ENCODE data around the gene RANBP17.

Gene RANBP17

DNA sequence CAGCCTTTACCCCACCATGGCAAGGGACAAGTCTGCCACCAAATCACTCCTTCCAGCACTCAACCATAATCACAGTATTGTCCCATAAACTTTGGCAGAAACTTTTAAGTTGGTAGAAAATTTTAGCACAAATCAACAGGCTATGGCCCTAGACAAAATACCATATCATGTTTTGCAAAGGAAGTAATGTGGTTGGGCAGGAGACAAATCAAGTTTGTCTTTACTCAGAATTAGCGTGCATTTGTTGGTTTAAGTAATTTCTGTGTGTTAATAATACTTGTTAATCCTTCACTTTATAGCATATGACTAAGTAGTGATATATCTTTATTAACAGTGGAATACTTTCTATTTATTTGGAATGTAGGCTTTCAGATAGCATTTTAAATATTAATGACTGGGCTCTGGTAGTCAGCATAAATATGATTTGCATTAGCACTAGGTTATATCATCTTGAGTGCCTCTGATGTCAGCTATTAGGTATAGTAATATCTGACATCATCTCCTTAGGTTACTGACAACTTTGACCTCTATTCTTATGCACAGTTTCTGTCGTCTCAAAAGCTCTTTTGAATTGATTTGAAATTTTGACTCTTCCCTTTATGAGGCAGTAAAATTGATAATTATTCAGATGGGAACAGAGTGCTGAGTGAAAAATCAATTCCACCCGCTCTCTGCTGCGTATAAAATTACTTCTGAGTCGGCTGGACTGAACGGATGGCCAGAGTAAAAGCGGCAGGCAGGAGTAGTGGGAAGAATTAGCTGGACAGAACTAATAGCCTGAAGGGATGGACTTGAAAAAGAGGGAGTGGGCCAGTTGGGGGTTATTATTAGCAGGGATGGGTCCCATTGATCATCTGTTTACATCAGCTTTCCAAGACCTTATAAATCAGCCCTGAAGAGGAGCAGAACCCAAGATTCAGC lies 407.1 kb downstream of the RANBP17 start:
- Histone ChIP-seq H3K4me3 (replicated peaks; ENCODE audit: insufficient read depth, low read length) (no peak overlapping the region), H3K27me3 (ENCODE audit: insufficient read depth, poor library complexity, severe bottlenecking) (peaks cover 4% of the 10 kb centered on the region), H3K27ac (replicated peaks) (no peak overlapping the region)
- TF ChIP-seq GABPA (IDR thresholded peaks at IDR 0.05; ENCODE audit: low read depth) = no peak
- TF ChIP-seq SPI1 (IDR thresholded peaks at IDR 0.05; ENCODE audit: borderline replicate concordance, low read depth) = no peak
- TF ChIP-seq, protein P1, sequence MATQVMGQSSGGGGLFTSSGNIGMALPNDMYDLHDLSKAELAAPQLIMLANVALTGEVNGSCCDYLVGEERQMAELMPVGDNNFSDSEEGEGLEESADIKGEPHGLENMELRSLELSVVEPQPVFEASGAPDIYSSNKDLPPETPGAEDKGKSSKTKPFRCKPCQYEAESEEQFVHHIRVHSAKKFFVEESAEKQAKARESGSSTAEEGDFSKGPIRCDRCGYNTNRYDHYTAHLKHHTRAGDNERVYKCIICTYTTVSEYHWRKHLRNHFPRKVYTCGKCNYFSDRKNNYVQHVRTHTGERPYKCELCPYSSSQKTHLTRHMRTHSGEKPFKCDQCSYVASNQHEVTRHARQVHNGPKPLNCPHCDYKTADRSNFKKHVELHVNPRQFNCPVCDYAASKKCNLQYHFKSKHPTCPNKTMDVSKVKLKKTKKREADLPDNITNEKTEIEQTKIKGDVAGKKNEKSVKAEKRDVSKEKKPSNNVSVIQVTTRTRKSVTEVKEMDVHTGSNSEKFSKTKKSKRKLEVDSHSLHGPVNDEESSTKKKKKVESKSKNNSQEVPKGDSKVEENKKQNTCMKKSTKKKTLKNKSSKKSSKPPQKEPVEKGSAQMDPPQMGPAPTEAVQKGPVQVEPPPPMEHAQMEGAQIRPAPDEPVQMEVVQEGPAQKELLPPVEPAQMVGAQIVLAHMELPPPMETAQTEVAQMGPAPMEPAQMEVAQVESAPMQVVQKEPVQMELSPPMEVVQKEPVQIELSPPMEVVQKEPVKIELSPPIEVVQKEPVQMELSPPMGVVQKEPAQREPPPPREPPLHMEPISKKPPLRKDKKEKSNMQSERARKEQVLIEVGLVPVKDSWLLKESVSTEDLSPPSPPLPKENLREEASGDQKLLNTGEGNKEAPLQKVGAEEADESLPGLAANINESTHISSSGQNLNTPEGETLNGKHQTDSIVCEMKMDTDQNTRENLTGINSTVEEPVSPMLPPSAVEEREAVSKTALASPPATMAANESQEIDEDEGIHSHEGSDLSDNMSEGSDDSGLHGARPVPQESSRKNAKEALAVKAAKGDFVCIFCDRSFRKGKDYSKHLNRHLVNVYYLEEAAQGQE (IDR thresholded peaks at IDR 0.05; ENCODE audit: insufficient replicate concordance, low read depth) = no peak
- TF ChIP-seq POLR2AphosphoS5 (IDR thresholded peaks at IDR 0.05; ENCODE audit: low read depth) = no peak
- TF ChIP-seq, protein P2, sequence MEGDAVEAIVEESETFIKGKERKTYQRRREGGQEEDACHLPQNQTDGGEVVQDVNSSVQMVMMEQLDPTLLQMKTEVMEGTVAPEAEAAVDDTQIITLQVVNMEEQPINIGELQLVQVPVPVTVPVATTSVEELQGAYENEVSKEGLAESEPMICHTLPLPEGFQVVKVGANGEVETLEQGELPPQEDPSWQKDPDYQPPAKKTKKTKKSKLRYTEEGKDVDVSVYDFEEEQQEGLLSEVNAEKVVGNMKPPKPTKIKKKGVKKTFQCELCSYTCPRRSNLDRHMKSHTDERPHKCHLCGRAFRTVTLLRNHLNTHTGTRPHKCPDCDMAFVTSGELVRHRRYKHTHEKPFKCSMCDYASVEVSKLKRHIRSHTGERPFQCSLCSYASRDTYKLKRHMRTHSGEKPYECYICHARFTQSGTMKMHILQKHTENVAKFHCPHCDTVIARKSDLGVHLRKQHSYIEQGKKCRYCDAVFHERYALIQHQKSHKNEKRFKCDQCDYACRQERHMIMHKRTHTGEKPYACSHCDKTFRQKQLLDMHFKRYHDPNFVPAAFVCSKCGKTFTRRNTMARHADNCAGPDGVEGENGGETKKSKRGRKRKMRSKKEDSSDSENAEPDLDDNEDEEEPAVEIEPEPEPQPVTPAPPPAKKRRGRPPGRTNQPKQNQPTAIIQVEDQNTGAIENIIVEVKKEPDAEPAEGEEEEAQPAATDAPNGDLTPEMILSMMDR (IDR thresholded peaks at IDR 0.05; ENCODE audit: insufficient read depth, low read length) = no peak
- no peak for DNase-seq (ENCODE audit: low read depth in 1 of 2, low spot score in 1 of 2)

DNA sequence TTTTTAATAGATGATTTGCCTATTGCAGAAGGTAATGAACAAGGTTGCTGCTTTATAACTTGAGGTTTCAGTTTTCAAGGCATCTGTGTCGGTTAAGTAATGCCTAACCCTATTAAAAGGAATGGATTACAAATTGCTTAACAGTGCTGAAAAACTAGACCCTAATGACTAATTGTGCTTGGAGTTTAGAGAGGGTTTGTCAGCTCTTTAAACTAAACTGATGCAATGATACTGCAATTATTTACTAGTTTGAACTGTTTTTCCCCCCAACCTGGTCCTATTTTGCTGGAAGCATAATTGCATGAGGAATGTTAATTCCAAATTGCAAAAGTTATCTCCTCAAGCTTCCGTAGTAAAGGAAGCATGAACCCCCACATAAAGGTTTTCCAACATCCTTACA lies 407.9 kb downstream of the RANBP17 start:
- no peak overlapping the region for H3K4me3 ChIP-seq (replicated peaks; ENCODE audit: insufficient read depth, low read length)
- TF ChIP-seq POLR2AphosphoS5 (IDR thresholded peaks at IDR 0.05; ENCODE audit: low read depth) = no peak
- no peak for TF ChIP-seq SPI1 (IDR thresholded peaks at IDR 0.05; ENCODE audit: borderline replicate concordance, low read depth)
- no peak for TF ChIP-seq GABPA (IDR thresholded peaks at IDR 0.05; ENCODE audit: low read depth)
- TF ChIP-seq, protein P2 (IDR thresholded peaks at IDR 0.05; ENCODE audit: insufficient read depth, low read length) = no peak
- TF ChIP-seq, protein P1 (IDR thresholded peaks at IDR 0.05; ENCODE audit: insufficient replicate concordance, low read depth) = no peak
- no peak for DNase-seq (ENCODE audit: low read depth in 1 of 2, low spot score in 1 of 2)
- H3K27me3 ChIP-seq (ENCODE audit: insufficient read depth, poor library complexity, severe bottlenecking) = peaks cover 4% of the 10 kb centered on the region
- H3K27ac ChIP-seq (replicated peaks) = no peak overlapping the region

DNA sequence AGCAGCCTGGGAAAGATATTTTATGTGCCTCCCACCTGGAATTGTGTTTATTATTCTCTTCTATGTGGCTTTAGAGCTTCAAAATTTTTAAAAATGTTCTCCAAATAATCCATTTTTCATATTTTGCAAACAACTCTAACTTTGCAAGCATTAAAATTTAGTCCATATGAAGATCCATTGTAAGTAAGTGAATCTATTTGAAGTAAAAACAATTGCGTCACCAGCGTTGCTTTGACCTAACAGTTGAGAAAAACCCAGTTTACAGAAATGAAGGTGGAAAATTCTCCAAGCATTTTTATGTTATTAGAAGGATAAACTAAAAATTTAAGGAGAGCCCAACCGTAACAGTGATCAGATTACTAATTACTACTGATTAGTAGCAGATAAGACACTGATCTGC lies 408.3 kb downstream of the RANBP17 start:
- TF ChIP-seq SPI1 (IDR thresholded peaks at IDR 0.05; ENCODE audit: borderline replicate concordance, low read depth) = no peak
- TF ChIP-seq GABPA (IDR thresholded peaks at IDR 0.05; ENCODE audit: low read depth) = no peak
- TF ChIP-seq POLR2AphosphoS5 (IDR thresholded peaks at IDR 0.05; ENCODE audit: low read depth) = no peak
- TF ChIP-seq, protein P1 (IDR thresholded peaks at IDR 0.05; ENCODE audit: insufficient replicate concordance, low read depth) = no peak
- TF ChIP-seq, protein P2 (IDR thresholded peaks at IDR 0.05; ENCODE audit: insufficient read depth, low read length) = no peak
- peaks cover 6% of the 10 kb centered on the region for H3K27me3 ChIP-seq (ENCODE audit: insufficient read depth, poor library complexity, severe bottlenecking)
- no peak for DNase-seq (ENCODE audit: low read depth in 1 of 2, low spot score in 1 of 2)

More for the DNA sequence above, 408.3 kb downstream of the RANBP17 start:
- Histone ChIP-seq H3K27ac (replicated peaks) (no peak overlapping the region), H3K4me3 (replicated peaks; ENCODE audit: insufficient read depth, low read length) (no peak overlapping the region)

All from HL-60 (cell line).